Cerebellar cortex (tissue), 1 donor: ENCODE measurements around the gene ALDH1L2.
A peak's percentile ranks its signal among the peaks of the same experiment; 100 is the strongest.
"Not testable (repeated sequence)": the region's sequence is repeated elsewhere in the genome, so short reads cannot be mapped to it uniquely, and the experiment has no call there.

Experiments
- DNase-seq: peaks from one replicate; pipeline ENCODE4 v3.0.0-alpha.2; 2015; ENCODE audit warnings: low spot score

Gene ALDH1L2

DNA sequence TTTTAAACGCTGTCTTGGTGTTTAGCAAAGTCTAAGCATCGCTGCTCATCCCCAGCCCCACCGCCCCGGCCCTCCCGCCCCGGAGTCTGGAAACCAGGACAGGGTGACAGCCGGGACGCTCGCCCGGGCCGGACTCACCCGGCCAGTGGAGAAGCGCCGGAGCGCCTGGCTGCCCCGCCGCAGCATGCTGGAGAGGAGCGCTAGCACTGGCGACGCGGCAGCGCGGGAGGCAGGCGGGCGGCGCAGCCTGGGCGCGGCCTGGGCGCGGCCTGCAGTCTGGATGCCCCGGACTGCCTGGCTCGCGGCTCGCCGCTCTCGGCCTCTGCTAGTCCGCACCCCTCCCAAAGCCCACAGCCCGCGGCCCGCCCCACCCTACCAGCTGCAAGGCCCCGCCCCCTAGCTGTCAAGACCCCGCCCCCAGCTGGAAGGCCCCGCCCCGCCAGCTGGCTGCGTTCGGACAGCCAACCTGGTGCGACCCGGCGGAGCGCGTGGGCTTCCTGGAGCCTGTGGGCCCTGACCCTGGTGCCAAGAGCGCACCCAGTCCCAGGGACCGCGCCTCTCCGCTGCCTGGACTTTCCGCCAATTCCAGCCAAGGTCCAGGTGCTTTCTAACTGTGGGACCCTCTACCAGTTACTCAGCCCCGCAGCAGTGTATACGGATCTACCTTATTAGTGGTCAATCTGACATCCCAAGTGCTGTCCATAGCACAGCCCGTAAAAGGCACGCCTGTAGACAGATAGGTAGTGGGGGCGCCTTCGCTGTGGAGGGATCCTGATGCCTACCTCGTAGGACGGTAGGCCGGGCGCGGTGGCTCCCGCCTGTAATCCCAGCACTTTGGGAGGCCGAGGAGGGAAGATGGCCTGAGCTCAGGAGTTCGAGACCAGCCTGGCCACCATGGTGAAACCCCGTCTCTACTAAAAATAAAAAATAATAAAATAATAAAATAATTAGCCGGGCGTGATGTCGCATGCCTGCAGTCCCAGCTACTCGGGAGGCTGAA, at the start of gene ALDH1L2:
ALDH1L2 (minus strand) TSS at position 208 of the 1,000 bp plus-strand sequence; CDS start at position 186, 22 bp downstream.
- DNase-seq = peak; percentile 70

- DNase-seq = no peak
These were observed 36.3 kb upstream of the ALDH1L2 start for GRCh38 chr12:105120551-105120950.

DNA sequence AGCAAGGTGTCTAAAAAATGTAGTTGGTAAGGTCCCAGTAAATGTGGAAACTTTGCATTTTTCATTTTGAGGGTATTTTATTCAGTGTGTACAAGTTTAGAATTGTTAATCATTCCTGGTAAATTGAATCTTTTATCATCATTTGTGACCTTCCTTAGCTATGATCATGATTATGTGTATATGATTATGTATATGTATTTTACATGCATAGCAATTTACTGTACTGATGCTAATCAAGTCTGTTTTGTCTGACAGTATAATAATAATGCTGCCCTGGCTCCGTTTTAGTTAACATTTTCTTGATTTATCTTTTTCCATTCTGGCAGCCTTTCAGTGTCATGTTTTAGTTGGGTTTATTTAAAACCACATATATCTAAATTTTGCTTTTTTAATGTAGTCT, 32.7 kb upstream of the ALDH1L2 start:
- DNase-seq = no peak

- DNase-seq = no peak
These were observed 28.8 kb upstream of the ALDH1L2 start for GRCh38 chr12:105113094-105113493.

DNA sequence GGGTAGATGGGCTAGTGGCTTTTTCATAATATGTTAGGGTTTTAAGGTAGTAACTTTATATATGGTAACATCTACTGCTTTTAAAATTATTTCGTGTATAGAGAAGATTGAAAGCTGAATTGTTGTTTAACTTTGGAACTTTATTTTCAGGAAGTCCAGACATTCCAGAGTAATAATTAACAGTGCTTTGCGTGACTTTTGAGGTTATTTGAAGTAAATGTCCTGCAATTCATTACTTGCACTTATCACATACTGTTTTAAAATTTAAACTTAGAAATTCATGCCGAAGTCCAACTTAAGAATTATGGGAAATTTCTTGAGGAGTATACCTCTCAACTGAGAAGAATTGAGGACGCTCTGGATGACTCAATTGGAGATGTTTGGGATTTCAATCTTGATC, 26.6 kb upstream of the ALDH1L2 start:
- no peak for DNase-seq

DNA sequence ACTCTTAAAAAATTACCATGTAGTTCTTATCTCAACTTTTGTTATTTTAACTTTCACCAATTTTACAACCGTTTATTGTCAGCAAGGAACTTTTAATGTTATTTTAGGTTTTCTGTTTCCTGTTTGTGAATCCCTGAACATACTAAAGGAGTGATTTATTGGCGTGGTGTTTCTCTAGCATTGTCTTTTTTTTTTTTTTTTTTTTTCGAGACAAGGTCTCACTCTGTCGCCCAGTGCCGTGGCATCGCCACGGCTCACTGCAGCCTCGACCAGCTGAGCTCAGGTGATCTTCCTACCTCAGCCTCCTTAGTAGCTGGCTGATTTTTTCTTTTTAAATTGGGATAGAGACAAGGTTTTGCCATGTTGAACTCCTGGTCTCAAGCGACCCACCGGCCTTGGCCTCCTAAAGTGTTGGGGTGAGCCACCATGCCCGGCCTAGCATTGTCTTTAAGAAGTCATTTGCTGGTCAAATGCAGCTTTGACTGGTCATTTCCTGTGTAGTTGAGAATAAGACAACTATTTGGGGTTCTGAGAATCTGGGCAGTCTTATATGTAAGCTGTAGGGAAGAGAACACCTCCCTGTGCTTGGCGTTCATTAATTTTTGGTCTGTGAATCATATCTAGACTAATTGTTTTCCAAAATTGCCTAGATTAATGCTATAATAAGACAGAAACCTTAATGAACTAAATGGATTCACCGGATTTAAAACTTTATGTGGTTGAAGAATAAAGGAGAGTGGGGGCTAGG, 25.4 kb upstream of the ALDH1L2 start:
- no peak for DNase-seq

DNA sequence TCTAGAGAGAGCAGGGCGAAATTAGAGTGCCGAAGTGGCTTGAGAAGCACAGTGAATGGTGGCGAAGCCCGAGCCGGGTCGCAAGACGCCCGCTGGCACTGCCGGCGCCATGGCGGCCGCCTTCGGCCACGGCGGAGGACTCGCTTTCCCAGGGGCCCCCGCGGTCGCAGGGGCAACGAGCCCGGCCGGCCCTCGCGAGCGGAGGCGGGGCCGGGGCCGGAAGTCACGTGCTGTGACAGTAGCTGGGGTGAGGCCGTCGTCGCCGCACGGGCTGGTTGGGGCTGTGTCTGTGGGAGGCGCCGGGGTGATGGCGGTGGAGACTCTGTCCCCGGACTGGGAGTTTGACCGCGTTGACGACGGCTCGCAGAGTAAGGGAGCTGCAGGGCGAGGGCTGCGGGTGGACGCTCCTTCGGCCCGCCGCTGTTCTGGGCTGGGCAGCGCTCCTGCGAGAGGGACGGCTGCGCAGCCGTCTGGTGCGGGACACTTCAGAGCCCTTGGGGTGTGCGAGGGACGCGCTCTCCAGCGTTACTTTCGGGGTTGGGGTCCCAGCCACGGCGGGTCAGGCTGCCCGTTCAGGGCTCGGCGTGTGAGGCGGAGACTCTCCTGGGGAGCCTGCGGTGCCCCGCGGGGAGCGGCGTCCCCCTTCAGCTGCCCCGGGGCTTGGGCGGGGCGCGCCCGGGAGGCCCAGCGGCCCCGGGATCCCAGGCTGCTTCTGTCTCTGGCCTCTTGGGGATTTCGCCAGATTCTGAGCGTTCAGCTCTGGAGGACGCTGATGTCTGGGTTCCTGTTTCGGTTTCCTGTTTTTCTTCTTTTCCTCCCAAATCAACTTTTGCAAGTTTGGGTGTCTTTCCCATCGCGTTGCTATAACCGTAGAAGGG, 23.5 kb upstream of the ALDH1L2 start, which contains the start of gene WASHC4:
WASHC4 (plus strand) TSS at position 238 of the 878 bp plus-strand sequence; CDS start at position 308, 70 bp downstream.
- peak; percentile 91 for DNase-seq

DNA sequence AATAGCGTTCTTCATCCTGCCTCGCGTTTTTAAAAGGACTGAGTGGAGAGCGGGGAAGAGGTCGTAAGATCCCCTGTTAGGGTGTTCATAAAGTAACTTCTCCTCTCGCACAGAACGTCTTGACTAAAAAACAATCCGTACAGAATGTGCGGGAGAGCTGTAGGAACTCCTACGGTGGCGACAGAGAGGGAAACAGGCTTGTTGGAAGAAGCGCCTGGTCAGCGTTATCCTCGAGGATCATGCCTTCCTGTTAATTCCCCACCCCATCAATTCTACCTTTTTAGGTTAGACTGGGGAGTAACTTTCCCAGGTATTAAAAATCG, 22.9 kb upstream of the ALDH1L2 start:
- peak; percentile 73 for DNase-seq

DNA sequence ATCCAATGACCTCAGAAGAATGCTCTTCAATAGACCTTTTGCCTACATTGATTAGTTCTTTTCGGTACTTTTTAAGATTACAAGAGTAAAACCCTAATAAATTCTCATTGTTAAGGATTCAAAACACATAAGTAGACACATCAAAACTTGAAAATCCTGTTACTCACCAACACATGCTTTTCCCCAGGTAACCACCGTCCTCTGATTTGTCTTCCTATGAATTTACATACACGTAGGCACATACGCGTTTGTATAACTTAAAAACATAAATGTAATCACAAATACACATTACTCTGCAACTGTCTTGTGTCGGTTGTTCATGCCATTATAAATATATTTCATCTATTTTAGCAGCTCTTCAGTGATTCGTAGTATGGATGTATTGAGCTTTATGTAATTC, 22.4 kb upstream of the ALDH1L2 start:
- DNase-seq = no peak

GRCh38 chr12:105104762-105105161, 20.5 kb upstream of the ALDH1L2 start:
- DNase-seq = no peak

GRCh38 chr12:105102673-105103072, 18.4 kb upstream of the ALDH1L2 start:
- no peak for DNase-seq

GRCh38 chr12:105100998-105101397, 16.7 kb upstream of the ALDH1L2 start:
- no peak for DNase-seq

- no peak for DNase-seq
These were observed 16.1 kb upstream of the ALDH1L2 start for GRCh38 chr12:105100207-105100985.

GRCh38 chr12:105099356-105099755, 15.1 kb upstream of the ALDH1L2 start:
- no peak for DNase-seq

DNA sequence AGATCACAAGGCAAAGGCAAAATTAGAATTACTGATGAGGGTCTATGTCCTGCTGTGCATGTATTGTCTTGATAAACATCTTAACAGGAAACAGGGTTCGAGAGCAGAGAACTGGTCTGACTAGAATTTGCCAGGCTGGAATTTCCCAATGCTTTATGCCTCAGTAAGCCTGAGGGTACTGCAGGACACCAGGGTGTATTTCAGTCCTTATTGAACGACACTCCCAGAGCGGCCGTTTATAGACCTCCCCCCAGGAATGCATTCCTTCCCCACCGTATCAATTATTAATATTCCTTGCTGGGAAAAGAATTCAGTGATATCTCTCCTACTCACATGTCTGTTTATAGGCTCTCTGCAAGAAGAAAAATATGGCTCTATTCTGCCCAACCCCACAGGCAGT, 11.1 kb upstream of the ALDH1L2 start:
- not testable (repeated sequence) for DNase-seq

GRCh38 chr12:105092336-105092735, 8.1 kb upstream of the ALDH1L2 start:
- DNase-seq = no peak

DNA sequence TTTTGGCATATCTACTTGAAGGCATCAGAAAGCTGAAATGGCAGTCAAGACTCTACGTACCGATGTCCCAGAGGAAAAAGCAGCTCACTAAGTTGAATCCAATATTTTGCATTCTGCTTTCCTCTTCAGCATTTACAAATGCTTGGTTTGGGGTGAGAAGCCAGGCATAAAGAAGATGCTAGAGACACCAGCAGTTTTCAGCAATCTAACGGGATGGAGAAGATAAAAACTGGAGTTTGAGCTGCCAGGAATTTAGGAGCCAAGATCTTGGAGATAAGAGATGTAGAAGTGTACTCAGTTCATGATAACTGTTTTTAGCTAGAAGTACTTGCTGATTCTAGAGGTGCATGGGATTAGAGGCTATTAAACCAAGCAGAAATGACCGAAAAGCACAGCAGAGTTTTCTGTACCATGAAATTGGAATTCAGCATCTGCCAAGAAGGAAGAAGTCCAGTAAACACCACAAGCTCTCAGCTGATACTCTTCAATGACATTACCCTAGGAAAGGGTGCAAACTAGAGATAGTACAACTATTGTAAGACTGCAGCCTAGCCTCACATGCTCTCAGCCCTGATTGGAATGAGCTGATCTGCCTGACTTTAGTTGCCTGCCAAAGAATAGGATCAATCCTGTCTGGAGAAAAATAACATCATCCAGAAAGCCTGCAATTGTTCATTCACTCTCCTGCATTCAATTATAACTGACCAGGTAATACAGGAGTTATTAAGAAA, 7.4 kb upstream of the ALDH1L2 start:
- DNase-seq = no peak

DNA sequence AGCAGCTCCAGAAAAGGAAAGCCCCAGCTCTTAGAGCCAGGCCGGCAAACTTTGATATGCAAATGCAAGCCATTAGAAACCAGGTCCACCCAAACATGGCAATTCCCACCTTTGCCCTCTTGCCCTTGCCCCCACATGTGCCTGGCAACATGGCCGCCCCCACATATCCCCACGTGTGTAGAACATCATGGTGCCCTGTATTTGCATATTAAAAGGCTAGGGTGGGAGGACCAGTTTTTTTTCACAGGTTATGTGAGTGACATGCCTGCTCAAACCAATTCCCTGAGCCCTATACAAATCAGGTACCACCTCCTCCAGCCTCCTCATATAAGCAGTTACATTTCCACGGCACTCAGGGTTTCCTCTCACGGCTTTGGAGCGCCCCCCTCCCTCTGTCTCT, 6.1 kb upstream of the ALDH1L2 start:
- no peak for DNase-seq

GRCh38 chr12:105089817-105090216, 5.6 kb upstream of the ALDH1L2 start:
- DNase-seq = no peak

- peak; percentile 19 for DNase-seq
These were observed 1.2 kb upstream of the ALDH1L2 start for GRCh38 chr12:105085501-105085900.
